Left renal pelvis (tissue), 4 donors: ENCODE measurements around the gene IFT172. TPM values are rescaled to one million over a fixed set of nuclear protein-coding genes. Genes with fewer than 3 reads are reported as not detected.

Experiments
- DNase-seq, 4 donors: peaks; one replicate each; pipeline ENCODE4 v3.0.0-alpha.2; 2013; ENCODE audit warnings: low read depth in 4 of 4, low spot score in 3 of 4
- polyA plus RNA-seq, 4 donors: library from polyadenylated mRNA; unstranded; fragments of 120-200 nt; gene quantifications; one replicate each; pipeline ENCODE4 v1.2.1, GENCODE V29; 2013; ENCODE audit not compliant: insufficient read length in 4 of 4

The IFT172 gene
- polyA plus RNA-seq, 4 donors = 32.9 to 61.0 (median 45.3) TPM

DNA sequence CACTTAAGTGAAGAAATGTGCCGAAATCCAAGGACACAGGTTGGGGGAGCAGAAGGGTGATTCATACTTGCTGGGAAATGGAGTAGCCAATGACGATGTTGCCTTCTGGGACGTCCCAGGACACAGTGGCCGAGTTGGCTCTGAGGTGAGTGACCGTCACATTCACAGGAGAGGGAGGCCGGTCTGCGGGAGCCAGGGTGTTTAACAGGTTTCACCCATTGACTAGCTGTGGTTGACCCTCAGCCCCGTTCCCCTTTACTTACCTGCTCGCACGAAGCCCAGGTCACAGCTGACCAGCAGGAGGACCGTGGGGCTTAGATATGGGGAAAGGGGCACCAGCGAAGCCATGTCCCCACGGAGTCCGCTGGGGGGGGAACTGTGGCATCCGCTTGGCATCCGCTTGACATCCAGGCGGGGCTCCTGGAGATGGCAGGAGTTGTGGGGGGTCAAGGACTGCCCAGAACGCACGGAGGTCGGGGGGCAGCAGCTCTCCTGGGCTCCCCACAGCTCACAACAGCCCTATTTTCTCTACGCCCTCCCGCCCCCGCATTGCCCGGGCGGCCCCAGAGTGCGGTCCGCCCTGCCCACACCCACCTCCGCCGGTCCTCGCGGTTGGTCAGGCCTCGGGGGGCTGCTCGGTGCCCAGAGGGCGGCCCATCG lies 4.9 kb upstream of the IFT172 start:
- DNase-seq = no peak

DNA sequence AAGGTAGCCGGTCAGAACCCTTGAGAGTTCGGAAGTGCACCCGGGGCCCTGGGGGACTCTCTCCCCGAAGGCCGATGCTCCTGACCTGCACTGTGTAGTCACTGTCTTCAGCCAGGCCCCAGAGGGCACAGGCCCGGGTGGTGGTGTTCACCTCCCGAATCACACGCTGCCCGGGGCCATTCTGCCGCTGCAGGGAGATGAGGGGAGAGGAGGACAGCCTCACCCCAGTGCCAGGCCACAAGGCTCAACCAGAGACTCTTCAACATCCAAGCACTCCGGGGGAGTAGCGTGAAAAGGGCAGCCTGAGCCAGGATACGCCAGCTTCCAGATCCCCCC lies 4.4 kb upstream of the IFT172 start:
- no peak for DNase-seq

GRCh38 chr2:27492557-27492956 lies 3.0 kb upstream of the IFT172 start:
- no peak for DNase-seq

DNA sequence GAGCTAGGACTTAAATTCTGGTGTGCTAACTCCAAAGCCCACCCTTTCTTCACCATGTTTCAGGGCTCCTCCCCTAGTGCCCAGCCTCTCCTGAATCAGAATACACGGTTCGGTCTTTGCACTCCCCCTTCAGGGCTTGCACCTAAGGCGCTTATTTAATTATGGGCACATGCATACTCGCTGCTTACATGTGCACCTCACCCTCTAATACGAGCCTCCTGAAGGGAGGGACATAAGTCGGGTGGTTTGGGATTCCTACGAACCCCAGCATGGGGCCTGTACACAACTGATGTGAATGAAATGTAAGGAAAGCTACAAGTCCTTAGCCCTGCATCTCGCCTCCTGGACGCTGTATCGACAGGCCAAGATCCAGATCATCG lies 435 bp downstream of the IFT172 start:
- no peak for DNase-seq

DNA sequence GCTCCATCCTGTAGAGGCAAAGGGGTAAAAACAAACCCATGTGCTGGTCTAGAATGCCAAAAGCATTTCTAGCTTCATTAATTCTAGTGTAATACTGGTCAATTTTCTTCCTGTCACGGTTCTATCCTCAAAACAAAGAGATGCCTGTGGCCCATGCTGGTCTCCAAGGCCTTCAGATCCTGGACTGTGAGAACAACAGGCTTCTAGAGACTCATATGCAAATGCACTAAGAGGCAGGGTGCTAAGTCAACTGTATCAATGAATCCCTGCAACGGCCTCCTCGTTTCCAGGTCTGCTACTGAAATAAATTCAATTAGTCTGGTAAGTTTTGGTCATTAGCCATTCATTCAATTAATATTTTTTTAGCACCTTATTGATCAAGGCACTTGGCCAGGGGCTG lies 4.0 kb downstream of the IFT172 start:
- DNase-seq = no peak

GRCh38 chr2:27471961-27472360 lies 17.6 kb downstream of the IFT172 start:
- DNase-seq = no peak

DNA sequence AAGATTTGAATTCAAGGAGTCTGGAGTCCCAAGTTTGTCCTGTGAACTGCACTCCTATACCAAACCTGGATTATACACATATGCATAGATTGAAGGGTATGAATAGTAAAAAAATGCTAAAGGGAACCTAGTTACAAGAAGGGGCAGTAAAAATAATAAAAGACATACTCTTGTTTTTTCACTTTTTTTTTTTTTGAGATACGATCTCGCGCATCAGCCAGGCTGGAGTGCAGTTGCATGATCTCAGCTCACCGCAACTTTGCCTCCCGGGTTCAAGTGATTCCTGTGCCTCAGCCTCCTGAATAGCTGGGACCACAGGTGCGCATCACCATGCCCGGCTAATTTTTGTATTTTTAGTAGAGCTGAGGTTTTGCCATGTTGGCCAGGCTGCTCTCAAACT lies 25.1 kb downstream of the IFT172 start:
- no peak for DNase-seq

- DNase-seq = no peak
Measured at GRCh38 chr2:27461118-27461517, 28.4 kb downstream of the IFT172 start.

GRCh38 chr2:27453968-27454367 lies 35.6 kb downstream of the IFT172 start:
- no peak for DNase-seq

DNA sequence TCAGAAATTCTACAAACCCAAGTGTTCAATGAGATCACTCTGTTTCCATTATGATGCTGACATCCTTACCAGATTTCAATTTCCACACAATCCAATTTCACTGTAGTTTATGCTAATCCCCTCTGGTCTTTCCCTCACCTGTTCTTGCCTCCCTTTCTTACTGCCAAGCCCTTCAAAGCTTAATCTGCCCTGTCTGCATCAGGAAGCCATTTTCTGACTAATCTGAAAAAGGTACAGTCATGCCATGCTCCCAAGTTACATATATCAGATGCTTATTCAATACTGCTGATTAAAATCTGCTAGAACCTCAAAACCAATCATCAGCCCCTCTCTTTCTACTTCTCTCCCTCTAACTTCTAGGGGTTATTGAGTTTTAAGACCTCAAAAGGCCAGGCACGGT lies 38.4 kb downstream of the IFT172 start:
- DNase-seq = no peak

GRCh38 chr2:27448381-27448780 lies 41.2 kb downstream of the IFT172 start:
- DNase-seq = no peak

GRCh38 chr2:27446057-27446456 lies 43.5 kb downstream of the IFT172 start:
- DNase-seq = no peak

DNA sequence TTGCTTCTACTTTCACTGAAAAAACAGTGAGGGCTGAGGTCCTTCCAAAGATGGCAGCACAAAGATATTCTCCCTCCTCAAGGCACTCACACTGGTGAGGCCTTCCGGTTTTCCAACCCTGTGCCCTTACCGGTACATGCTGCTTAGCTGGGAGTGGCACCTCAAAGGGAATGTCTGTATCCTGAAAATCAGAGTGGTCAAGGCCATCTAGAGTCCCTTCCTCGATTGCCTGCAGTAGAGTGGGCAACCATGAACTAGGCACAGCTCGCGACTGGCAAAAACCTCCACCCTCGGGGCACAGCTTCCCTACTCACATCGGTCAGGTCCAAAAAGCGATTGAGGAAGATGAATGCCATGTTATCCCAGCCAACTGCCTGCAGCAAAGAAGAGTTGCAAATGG lies 43.9 kb downstream of the IFT172 start:
- no peak for DNase-seq

GRCh38 chr2:27445155-27445554 lies 44.4 kb downstream of the IFT172 start:
- no peak for DNase-seq

DNA sequence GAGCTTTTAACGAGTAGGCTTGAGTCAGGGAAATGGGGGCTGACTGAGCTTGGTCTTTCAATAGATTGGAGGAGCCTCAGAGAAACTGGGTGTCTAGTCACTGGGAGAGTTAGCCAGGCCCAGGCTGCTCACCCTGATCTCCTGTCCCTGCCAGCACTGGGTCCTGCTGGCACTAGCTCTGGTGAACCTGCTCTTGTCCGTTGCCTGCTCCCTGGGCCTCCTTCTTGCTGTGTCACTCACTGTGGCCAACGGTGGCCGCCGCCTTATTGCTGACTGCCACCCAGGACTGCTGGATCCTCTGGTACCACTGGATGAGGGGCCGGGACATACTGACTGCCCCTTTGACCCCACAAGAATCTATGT lies 46.6 kb downstream of the IFT172 start:
- no peak for DNase-seq

DNA sequence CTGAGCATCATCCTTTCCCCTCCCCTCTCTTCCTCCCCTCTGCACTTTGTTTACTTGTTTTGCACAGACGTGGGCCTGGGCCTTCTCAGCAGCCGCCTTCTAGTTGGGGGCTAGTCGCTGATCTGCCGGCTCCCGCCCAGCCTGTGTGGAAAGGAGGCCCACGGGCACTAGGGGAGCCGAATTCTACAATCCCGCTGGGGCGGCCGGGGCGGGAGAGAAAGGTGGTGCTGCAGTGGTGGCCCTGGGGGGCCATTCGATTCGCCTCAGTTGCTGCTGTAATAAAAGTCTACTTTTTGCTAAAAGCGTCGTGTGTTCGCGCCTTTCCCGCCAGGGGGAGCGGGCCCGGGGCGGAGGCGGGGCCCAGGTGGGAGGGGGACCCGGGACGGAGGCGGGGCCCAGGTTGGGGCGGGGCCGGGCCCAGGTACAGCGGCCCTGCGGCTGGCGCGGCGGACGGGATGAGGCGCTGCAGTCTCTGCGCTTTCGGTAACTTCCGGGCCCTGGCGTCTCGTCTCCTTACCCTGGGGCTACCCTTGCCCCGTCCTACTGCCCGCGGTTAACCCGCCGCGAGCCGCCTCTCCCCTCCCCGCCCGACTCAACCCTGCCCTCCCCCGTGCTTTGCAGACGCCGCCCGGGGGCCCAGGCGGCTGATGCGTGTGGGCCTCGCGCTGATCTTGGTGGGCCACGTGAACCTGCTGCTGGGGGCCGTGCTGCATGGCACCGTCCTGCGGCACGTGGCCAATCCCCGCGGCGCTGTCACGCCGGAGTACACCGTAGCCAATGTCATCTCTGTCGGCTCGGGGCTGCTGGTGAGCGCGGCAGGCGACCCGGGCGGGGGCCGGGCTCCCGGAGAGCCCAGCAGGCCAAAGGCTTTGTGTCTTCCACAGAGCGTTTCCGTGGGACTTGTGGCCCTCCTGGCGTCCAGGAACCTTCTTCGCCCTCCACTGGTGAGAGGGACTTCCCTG lies 47.3 kb downstream of the IFT172 start, which contains the start of gene KRTCAP3:
Gene KRTCAP3 (plus strand): TSS at position 424 of the 962 bp plus-strand sequence. CDS start 32 bp downstream, at position 456.
- DNase-seq = no peak

- no peak for DNase-seq
Measured at GRCh38 chr2:27441226-27441926, 48.2 kb downstream of the IFT172 start.

DNA sequence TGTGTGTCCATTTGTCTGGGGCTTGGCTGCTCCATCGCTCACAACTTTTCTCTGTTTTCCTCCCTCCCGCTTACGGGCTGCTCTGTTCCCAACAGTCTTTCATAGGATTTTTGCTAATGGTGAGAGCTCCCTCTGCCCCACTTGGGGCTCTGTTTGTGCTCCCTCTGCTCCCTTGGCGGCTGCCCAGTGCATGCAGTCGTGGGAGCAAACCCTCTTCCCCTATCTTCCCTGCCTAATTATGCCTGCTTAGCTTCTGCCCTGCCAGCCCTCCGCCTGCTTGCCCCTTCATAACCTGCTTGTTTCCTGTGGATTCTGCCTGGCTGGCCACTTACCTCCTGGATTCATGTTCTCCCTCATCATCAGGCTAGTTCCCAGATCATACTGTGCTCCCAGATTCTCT lies 53.9 kb downstream of the IFT172 start:
- DNase-seq = no peak

- no peak for DNase-seq
Measured at GRCh38 chr2:27431395-27431794, 58.1 kb downstream of the IFT172 start.

GRCh38 chr2:27428978-27429541 lies 60.5 kb downstream of the IFT172 start:
- DNase-seq = peak in 2 of 4 donors; percentile 57 to 69
